Astrocyte of the spinal cord (primary cell): Measurements from ENCODE around the gene SLC9A4.
A peak's percentile ranks its signal among the peaks of the same experiment; 100 is the strongest.

Experiments used
- DNase-seq: peaks from one replicate; pipeline ENCODE4 v3.0.0; 2011; ENCODE audit warnings: low read depth, low spot score
- H3K4me3 ChIP-seq: 2 replicates; pipeline ENCODE4 v1.5.1; 2011; ENCODE audit warnings: low read depth, mild to moderate bottlenecking, low read length, moderate library complexity
- in situ Hi-C: cut with HindIII; loops from 2 replicates; pipeline ENCODE4 v1.10.0; 2017; ENCODE audit warnings: low sequenced_read_pairs
- TF ChIP-seq, protein P1 (sequence below): IDR thresholded peaks from 2 replicates; pipeline ENCODE4 v1.5.1; 2012; ENCODE audit warnings: low read depth, mild to moderate bottlenecking, low read length, inconsistent platforms

SLC9A4 gene

DNA sequence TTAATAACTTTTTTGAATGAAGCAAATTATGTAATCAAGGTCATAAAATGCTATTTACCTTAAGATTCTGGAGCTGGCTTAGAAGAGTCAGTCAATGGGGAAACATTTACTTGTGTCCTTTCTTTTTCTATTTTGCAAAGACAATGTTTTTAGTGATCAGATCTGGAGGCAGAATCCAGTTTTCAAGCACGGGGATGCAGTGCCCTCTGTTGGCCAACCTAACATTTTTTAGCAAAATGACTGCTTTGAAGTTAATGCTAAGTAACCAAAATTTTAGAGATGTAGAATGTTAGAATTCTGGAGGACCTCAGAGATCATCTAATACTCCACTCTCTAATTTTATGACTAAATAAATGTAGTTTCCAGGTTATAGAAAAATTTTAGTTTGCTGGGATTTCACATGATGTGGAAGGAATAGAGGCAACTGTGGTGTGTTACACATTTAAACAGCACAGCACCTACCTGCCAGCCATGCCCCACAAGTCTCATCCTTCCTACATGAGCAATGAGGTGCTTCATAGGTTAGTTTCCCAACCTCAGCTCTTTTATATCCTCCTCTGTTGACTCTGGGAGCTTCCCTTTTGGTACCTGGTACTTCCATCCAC, 23.6 kb upstream of the SLC9A4 start:
- in situ Hi-C loops, result no loop called here
- peak; percentile 57 for DNase-seq
- TF ChIP-seq, protein P1, sequence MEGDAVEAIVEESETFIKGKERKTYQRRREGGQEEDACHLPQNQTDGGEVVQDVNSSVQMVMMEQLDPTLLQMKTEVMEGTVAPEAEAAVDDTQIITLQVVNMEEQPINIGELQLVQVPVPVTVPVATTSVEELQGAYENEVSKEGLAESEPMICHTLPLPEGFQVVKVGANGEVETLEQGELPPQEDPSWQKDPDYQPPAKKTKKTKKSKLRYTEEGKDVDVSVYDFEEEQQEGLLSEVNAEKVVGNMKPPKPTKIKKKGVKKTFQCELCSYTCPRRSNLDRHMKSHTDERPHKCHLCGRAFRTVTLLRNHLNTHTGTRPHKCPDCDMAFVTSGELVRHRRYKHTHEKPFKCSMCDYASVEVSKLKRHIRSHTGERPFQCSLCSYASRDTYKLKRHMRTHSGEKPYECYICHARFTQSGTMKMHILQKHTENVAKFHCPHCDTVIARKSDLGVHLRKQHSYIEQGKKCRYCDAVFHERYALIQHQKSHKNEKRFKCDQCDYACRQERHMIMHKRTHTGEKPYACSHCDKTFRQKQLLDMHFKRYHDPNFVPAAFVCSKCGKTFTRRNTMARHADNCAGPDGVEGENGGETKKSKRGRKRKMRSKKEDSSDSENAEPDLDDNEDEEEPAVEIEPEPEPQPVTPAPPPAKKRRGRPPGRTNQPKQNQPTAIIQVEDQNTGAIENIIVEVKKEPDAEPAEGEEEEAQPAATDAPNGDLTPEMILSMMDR, result peak; percentile 68
- no peak overlapping the region for H3K4me3 ChIP-seq

DNA sequence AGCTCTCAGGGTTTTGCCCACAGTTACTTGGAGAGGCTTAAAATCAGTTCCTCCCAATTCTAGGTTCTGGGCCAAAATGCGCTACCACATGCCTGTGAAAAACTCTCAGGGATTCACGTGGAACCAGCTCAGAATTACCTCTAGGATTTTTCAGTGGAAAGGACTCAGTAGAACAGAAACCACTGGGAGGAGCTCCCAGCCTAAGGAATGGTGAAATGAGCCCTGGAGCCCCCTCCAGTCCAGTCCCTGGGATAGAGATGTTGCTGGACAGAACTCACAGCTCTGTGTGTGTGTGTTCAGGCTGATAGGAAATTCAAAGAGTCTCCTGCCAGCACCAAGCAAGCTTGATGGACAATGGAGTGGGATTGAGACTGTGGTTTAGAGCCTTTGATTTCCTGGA, 21.1 kb upstream of the SLC9A4 start:
- H3K4me3 ChIP-seq, result no peak overlapping the region
- TF ChIP-seq, protein P1, result no peak
- in situ Hi-C loops, result no loop called here
- no peak for DNase-seq

DNA sequence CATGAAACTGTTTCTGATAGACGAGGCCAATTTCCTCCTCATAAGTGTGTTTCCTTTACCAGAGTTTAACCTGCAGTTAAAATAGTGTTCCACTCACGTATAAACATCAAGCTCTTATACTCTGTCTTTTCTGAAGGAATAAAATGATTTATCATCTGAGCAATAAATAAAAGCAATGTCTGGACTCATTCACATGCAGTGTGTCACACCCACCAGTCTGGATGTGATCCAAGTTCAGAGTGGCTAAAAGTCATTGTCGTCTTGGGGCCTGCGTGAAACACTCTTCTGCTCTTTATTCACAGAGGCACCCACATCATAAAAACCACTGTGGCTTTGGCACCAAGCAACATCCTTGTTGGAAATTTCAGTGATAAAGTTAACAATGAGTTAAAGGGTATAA, 19.5 kb upstream of the SLC9A4 start:
- DNase-seq, result no peak
- TF ChIP-seq, protein P1, result no peak
- in situ Hi-C loops, result no loop called here
- H3K4me3 ChIP-seq, result no peak overlapping the region

DNA sequence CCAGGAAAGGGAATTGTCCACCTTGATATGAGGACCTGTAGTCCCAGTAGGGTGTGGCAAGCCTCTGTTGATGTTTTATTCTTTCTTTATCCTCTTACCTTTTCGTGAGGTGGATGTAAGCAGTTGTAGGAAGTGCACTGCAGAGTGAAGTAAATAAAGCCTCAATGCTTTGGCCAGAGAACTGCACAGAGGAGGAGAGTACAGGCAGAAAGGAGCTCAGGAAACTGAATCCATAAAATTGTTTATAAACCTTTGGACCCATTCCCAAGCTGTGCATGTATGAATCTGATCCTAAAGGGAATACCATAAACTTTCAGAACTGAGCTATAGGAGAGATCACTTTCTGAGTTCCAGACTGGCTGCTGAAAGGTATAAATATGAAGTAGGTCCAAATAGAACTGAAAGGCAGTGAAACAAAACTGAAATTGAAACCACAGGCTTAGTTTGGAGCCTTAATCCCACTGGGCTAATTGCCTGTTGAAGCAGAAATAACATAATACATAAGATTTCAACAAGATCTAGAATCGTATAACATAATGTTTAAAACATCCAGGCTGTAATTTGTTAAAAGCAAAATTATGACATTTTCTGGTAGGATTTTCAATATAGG, 17.9 kb upstream of the SLC9A4 start:
- in situ Hi-C loops, result no loop called here
- no peak for DNase-seq
- H3K4me3 ChIP-seq, result no peak overlapping the region
- TF ChIP-seq, protein P1, result no peak

DNA sequence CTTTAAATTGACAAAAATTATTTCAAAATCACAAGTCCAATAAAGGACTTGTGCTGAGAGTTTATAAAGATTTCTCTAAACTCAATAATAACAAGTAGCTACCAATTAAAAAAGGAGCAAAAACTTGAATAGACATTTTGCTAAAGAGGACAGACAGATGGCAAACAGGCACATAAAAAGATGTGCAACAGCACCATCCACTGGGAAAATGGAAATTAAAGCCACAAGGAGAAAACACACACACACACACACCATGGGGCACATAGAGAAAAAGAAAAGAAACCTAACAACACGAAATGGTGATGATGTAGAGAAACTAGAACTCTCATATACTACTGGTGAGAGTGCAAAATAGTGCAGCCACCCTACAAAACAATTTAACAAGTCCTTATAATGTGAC, 12.6 kb upstream of the SLC9A4 start:
- H3K4me3 ChIP-seq, result no peak overlapping the region
- TF ChIP-seq, protein P1, result no peak
- DNase-seq, result no peak
- in situ Hi-C loops, result no loop called here

DNA sequence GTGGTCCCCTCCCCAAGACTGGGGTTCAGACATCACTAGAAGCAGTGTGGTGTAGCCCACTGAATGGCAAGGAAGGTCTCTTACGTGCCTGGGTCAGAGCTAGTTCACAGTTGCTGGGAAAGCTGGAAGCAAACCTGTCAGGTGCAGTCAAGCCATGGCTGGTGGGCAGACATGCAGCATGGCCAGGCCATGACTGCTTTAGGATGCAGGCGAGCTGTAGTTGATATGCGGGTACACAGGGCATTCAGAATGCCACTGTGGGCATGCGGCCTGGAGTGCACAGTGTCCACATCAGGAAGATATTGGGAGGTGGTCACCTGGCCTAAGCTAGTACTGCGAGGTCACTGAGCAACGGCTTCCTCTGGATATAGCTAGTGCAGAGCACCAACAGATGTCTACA, 11.8 kb upstream of the SLC9A4 start:
- H3K4me3 ChIP-seq, result no peak overlapping the region
- TF ChIP-seq, protein P1, result no peak
- in situ Hi-C loops, result no loop called here
- no peak for DNase-seq
